ENCODE data around the gene TTLL7. TPM values are rescaled to one million over a fixed set of nuclear protein-coding genes. Genes with fewer than 3 reads are reported as not detected.

The TTLL7 gene
- polyA plus RNA-seq, 1 donor (not counting 4 experiments of a cell fraction or from before 2014, with no cell fraction given), result 8.1 TPM

- Histone ChIP-seq H3K4me2 (ENCODE audit: control insufficient read depth, extremely low read depth, insufficient read depth, low read depth, low read length) (no peak overlapping the region), H3K36me3 (ENCODE audit: control insufficient read depth in 2 of 2, extremely low read depth in 1 of 2, insufficient read depth in 2 of 2, low read length in 2 of 2) (no peaks in the 10 kb centered on the region), H3K9ac (ENCODE audit: control insufficient read depth, extremely low read depth, insufficient read depth, low read length) (no peak overlapping the region), H3K9me3 (ENCODE audit: control insufficient read depth, low read depth, low read length) (no peaks in the 10 kb centered on the region), H3K4me3 (ENCODE audit: control insufficient read depth in 2 of 3, extremely low read depth in 1 of 3, insufficient read depth in 2 of 3, low read depth in 1 of 3, low read length in 3 of 3) (no peak overlapping the region), H2AFZ (ENCODE audit: control insufficient read depth, low read length) (no peak overlapping the region), H3K27ac (ENCODE audit: control insufficient read depth, insufficient read depth, low read length) (no peak overlapping the region), H3K4me1 (ENCODE audit: control insufficient read depth, extremely low read depth, insufficient read depth, low read length) (peaks cover under 1% of the 10 kb centered on the region), H4K20me1 (ENCODE audit: control insufficient read depth, extremely low read depth, insufficient read depth, low read length) (no peaks in the 10 kb centered on the region), H3K79me2 (ENCODE audit: control insufficient read depth, insufficient read depth, low read length) (no peaks in the 10 kb centered on the region), H3K27me3 (ENCODE audit: control insufficient read depth, extremely low read depth, insufficient read depth, low read length) (no peaks in the 10 kb centered on the region), H3K9me1 (ENCODE audit: control insufficient read depth, extremely low read depth, insufficient read depth, low read length) (no peaks in the 10 kb centered on the region)
- DNase-seq (ENCODE audit: low read depth, low spot score), result no peak
- TF ChIP-seq CTCF (optimal IDR thresholded peaks at IDR 0.05 in 1 of 3, IDR thresholded peaks at IDR 0.05 in 1 of 3, conservative IDR thresholded peaks at IDR 0.05 in 1 of 3; ENCODE audit: extremely low read depth in 1 of 3, insufficient read depth in 2 of 3, low read length in 3 of 3), result peak in 1 of 3 experiments; percentile 21
- TF ChIP-seq EZH2 (IDR thresholded peaks at IDR 0.05; ENCODE audit: low read length), result no peak
- FAIRE-seq, result no peak
- dilution Hi-C loops (cut with MboI; ENCODE audit: extremely low pct_ligation_motif_present, low sequenced_read_pairs), result no loop called here
Measured at GRCh38 chr1:83834621-83835264, 164.2 kb downstream of the TTLL7 start.

GRCh38 chr1:83832194-83832593 lies 166.7 kb downstream of the TTLL7 start:
- dilution Hi-C loops (cut with MboI; ENCODE audit: extremely low pct_ligation_motif_present, low sequenced_read_pairs), result no loop called here
- Histone ChIP-seq H3K9me3 (ENCODE audit: control insufficient read depth, low read depth, low read length) (no peaks in the 10 kb centered on the region), H3K9me1 (ENCODE audit: control insufficient read depth, extremely low read depth, insufficient read depth, low read length) (no peaks in the 10 kb centered on the region), H2AFZ (ENCODE audit: control insufficient read depth, low read length) (no peak overlapping the region), H3K4me1 (ENCODE audit: control insufficient read depth, extremely low read depth, insufficient read depth, low read length) (no peaks in the 10 kb centered on the region), H3K9ac (ENCODE audit: control insufficient read depth, extremely low read depth, insufficient read depth, low read length) (no peak overlapping the region), H3K36me3 (ENCODE audit: control insufficient read depth in 2 of 2, extremely low read depth in 1 of 2, insufficient read depth in 2 of 2, low read length in 2 of 2) (no peaks in the 10 kb centered on the region), H3K27ac (ENCODE audit: control insufficient read depth, insufficient read depth, low read length) (no peak overlapping the region), H4K20me1 (ENCODE audit: control insufficient read depth, extremely low read depth, insufficient read depth, low read length) (no peaks in the 10 kb centered on the region), H3K4me3 (ENCODE audit: control insufficient read depth in 2 of 3, extremely low read depth in 1 of 3, insufficient read depth in 2 of 3, low read depth in 1 of 3, low read length in 3 of 3) (no peak overlapping the region), H3K79me2 (ENCODE audit: control insufficient read depth, insufficient read depth, low read length) (no peaks in the 10 kb centered on the region), H3K4me2 (ENCODE audit: control insufficient read depth, extremely low read depth, insufficient read depth, low read depth, low read length) (no peak overlapping the region), H3K27me3 (ENCODE audit: control insufficient read depth, extremely low read depth, insufficient read depth, low read length) (no peaks in the 10 kb centered on the region)
- DNase-seq (ENCODE audit: low read depth, low spot score), result no peak
- TF ChIP-seq EZH2 (IDR thresholded peaks at IDR 0.05; ENCODE audit: low read length) (no peak), CTCF (optimal IDR thresholded peaks at IDR 0.05 in 1 of 3, IDR thresholded peaks at IDR 0.05 in 1 of 3, conservative IDR thresholded peaks at IDR 0.05 in 1 of 3; ENCODE audit: extremely low read depth in 1 of 3, insufficient read depth in 2 of 3, low read length in 3 of 3) (no peak)
- no peak for FAIRE-seq
